Measurements from ENCODE around the gene SGO2.

SGO2 gene

DNA sequence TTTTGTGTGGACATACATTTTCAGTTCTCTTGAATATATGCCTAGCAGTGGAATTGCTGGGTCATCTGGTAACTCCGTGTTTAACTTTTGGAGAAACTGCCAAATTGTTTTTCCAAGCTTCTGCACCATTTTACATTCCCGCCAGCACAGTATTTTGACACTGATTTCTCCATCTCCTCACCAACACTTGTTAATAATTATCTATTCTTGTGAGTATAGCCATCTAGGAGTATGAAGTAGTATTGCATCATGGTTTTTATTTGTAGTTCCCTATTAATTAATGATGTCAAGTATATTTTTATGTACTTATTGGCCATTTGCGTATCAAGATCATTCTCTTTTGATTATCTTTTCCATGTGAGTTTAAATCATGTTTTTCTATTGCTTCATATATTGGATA is 41.9 kb downstream of the SGO2 start:
- TF ChIP-seq, protein P1, sequence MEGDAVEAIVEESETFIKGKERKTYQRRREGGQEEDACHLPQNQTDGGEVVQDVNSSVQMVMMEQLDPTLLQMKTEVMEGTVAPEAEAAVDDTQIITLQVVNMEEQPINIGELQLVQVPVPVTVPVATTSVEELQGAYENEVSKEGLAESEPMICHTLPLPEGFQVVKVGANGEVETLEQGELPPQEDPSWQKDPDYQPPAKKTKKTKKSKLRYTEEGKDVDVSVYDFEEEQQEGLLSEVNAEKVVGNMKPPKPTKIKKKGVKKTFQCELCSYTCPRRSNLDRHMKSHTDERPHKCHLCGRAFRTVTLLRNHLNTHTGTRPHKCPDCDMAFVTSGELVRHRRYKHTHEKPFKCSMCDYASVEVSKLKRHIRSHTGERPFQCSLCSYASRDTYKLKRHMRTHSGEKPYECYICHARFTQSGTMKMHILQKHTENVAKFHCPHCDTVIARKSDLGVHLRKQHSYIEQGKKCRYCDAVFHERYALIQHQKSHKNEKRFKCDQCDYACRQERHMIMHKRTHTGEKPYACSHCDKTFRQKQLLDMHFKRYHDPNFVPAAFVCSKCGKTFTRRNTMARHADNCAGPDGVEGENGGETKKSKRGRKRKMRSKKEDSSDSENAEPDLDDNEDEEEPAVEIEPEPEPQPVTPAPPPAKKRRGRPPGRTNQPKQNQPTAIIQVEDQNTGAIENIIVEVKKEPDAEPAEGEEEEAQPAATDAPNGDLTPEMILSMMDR (IDR thresholded peaks at IDR 0.05) = no peak

DNA sequence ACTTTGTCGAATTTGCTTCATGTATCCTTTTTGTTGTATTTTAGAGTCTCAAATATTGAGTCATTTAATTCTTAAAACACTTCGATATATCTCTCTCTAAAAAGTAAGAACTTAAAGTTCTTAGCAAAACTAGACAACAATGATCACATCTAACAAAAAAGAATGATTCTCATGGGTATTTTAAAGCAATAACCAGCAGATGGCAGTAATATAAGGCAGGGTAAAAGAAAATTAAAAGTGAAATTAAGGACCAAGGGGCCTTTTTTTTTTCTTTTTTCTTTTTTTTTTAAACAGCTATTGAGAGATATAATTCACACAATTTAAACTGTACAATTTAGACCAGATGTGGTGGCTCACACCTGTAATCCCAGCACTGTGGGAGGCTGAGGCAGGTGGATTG is 50.0 kb downstream of the SGO2 start:
- TF ChIP-seq, protein P1 (IDR thresholded peaks at IDR 0.05) = peak; percentile 50; the same call in 1 of the 2 replicates

DNA sequence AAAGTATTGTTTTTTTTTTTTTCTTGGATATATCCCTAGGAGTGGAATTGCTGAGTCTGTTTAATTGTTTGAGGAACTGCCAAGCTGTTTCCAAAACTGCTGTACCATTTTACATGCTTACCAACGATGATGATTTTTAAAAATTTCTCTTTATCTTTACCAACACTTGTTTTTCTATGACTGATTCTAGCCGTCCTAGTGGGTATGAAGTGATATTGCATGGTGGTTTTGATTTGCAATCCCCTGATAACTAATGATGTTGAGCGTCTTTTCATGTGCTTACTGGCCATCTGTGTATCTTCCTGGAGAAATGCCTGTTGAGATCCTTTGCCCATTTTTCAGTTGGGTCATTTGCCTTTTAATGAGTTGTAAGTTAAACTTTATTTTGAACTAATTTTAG is 51.0 kb downstream of the SGO2 start:
- TF ChIP-seq, protein P1 (IDR thresholded peaks at IDR 0.05) = no peak

DNA sequence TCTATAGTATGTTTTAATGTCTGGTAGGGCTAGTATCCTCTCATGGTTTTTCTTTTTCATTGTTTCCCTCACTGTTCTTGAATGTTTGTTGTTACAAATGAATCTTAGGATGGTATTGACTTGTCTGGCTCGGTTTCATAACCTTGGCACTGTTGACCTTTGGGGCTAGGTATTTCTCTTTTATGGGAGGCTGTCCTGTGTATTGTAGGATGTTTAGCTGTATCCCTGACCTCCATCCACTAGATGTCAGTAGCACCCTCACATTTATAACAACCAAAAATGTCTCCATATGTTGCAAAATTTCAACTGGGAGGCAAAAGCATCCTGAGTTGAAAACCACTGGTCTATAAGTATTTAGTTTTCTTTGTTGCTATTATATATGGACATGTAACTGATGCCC is 52.8 kb downstream of the SGO2 start:
- TF ChIP-seq, protein P1 (IDR thresholded peaks at IDR 0.05) = peak; percentile 60

DNA sequence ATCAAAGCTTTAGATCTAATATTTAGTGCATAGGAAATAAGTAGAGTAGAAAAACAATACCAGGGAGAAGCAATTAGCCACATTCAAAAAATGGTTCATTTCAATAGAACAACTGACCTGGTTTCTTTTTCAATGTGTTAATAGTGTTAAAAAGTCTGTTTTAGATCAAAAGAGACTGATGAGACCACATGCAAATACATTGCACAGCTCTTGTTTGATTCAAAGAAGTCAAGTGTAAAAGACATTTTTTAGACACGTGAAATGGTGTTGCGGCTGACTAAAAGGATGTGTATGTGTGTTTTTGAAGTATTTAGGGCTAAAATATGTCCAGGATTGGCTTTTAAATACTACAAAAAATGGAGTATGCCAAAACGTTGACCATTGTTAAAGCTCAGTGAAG is 58.6 kb downstream of the SGO2 start:
- TF ChIP-seq, protein P1 (IDR thresholded peaks at IDR 0.05) = no peak

DNA sequence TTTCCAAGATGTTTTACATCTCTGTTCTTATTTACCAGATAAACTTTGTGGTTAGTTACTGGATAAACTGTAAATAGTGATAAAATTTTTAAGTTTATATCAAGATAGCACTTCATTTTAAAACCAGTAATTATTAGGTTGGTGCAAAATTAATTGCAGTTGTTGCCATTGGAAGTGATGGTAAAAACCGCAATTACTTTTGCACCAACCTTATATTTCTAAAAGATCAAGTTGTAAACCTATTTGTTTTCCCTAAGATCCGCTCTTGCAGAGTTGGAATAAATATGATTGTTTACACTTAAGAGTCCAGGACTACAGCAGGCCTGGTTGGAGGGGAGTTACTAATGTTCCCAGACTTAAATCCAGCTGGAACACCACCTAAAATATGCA is 59.3 kb downstream of the SGO2 start:
- TF ChIP-seq, protein P1 (IDR thresholded peaks at IDR 0.05) = no peak

DNA sequence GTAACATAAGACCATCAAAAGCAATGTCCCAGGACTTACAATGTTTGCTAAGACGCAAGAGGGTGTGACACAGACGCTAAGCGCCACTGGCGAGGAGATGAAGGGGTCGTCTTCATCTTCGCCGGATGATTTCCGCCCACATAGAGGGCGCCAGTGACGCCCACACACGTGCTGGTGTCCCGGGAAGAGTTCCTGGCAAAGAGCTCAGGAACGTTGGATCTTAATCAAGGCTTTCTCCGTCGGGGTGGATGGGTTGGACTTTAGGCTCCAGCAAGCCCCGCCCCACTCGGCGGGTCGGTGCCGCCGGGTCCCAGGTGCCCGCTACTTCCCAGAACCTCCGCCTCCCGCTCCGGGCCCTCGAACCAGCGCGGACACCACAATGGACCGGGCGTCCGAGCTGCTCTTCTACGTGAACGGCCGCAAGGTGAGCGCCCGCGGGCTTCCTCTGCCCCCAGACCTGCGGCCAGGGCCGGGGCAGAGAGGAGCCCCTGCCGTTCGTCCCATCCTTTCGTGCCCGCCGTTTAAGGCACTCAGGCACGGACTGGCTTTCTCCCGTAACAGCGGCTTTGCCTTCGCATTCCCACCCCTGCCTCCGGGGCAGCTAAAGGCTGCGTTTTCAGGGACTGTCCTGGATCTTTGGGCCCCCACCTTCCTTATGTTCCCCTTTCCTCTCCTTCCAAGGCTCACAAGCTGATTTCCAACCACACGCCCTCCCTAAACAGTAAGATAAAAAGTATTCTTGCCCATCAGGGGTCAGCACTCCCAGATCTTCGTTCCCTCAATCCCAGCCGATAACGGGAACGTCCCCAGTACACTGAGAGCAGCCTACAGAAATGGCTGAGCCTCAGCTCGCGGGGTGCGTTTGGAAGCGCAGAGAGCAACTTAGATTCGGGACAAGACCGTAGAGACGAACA is 60.0 kb downstream of the SGO2 start, which contains the start of gene AOX1:
Gene AOX1 (plus strand): TSS at position 285 of the 914 bp plus-strand sequence. CDS start 95 bp downstream, at position 380.
- TF ChIP-seq, protein P1 (IDR thresholded peaks at IDR 0.05) = no peak

All from LNCAP (cell line).